Endothelial cell of umbilical vein (primary cell): ENCODE data around the gene ZNF609. TPM values are rescaled to one million over a fixed set of nuclear protein-coding genes. Genes with fewer than 3 reads are reported as not detected.

Experiments used
- BruUV-seq: library from RNA; stranded (reverse); fragments of 400-500 nt; replicated peaks from 2 replicates; lab custom pipeline; 2021; lab: Mats Ljungman, UMichigan
- CTCF ChIA-PET: fragments of 300-600, 350-600 bp; sonication (Branson Sonifier 250); formaldehyde crosslinking; loops from one replicate; lab custom pipeline; 2021; ENCODE audit warnings: antibody characterized with exemption, inconsistent platforms; lab: Charles Lee
- POLR2A ChIA-PET: fragments of 300-600, 350-600 bp; sonication (Branson Sonifier 250); formaldehyde crosslinking; loops from one replicate; lab custom pipeline; 2021; ENCODE audit warnings: antibody characterized with exemption, inconsistent platforms; lab: Charles Lee
- DNase-seq: peaks from one replicate; pipeline ENCODE4 v3.0.0-alpha.2; 2011; ENCODE audit warnings: low read depth, low spot score
- FAIRE-seq: peaks from 2 replicates; lab custom pipeline; 2011; peaks lifted over from hg19 to GRCh38; lab: Jason Lieb, UNC
- H2AFZ ChIP-seq: 2 replicates; pipeline ENCODE4 v1.6.0; 2012; ENCODE audit warnings: low read depth, low read length, control low read depth, inconsistent platforms
- H3K27ac ChIP-seq: 2 replicates; pipeline ENCODE4 v1.5.1; 2011; ENCODE audit warnings: low read depth, mild to moderate bottlenecking, control low read depth, low read length, moderate library complexity; ENCODE audit not compliant: insufficient read depth
- H3K27me3 ChIP-seq, 2 experiments: 2 replicates each; pipeline versions ENCODE4 v1.6.0 to v1.6.1; 2011; ENCODE audit warnings: low read length in 2 of 2, mixed read lengths in 1 of 2; ENCODE audit not compliant: control insufficient read depth in 2 of 2, insufficient read depth in 2 of 2
- H3K36me3 ChIP-seq, 2 experiments: 2 replicates in 1 of 2; 3 replicates in 1 of 2; pipeline ENCODE4 v1.5.1; 2011; ENCODE audit warnings: low read length in 2 of 2, mild to moderate bottlenecking in 1 of 2, moderate library complexity in 1 of 2; ENCODE audit not compliant: control insufficient read depth in 2 of 2, insufficient read depth in 2 of 2; ENCODE audit errors: extremely low read depth in 1 of 2
- H3K4me1 ChIP-seq: 3 replicates; pipeline ENCODE4 v1.5.1; 2011; ENCODE audit warnings: mild to moderate bottlenecking, low read length; ENCODE audit not compliant: control insufficient read depth, insufficient read depth; ENCODE audit errors: extremely low read depth
- H3K4me2 ChIP-seq: 2 replicates; pipeline ENCODE4 v1.6.1; 2011; ENCODE audit warnings: low read length, control low read depth, mixed read lengths; ENCODE audit not compliant: insufficient read depth
- H3K4me3 ChIP-seq, 3 experiments: fragments of 200-600 bp in 1 of 3; sonication (generic), shearing (Covaris generic) in 1 of 3; replicated peaks in 1 of 3; 2 replicates each; pipeline ENCODE4 v1.5.1; 2011 to 2016; ENCODE audit warnings: control low read depth in 3 of 3, low read length in 3 of 3, mild to moderate bottlenecking in 2 of 3, inconsistent platforms in 1 of 3, low read depth in 1 of 3, moderate library complexity in 1 of 3; ENCODE audit not compliant: insufficient read depth in 1 of 3
- H3K79me2 ChIP-seq: 2 replicates; pipeline ENCODE4 v1.6.0; 2012; ENCODE audit warnings: low read length, inconsistent platforms; ENCODE audit not compliant: control insufficient read depth, insufficient read depth
- H3K9ac ChIP-seq: replicated peaks from 2 replicates; pipeline ENCODE3; 2011; ENCODE audit warnings: low read length, control low read depth; ENCODE audit not compliant: insufficient read depth; ENCODE audit errors: extremely low read depth
- H3K9me1 ChIP-seq: replicated peaks from 3 replicates; pipeline ENCODE4 v1.6.0; 2011; ENCODE audit warnings: mild to moderate bottlenecking, low read length; ENCODE audit not compliant: control insufficient read depth, insufficient read depth; ENCODE audit errors: extremely low read depth
- H3K9me3 ChIP-seq: replicated peaks from 2 replicates; pipeline ENCODE4 v1.5.1; 2012; ENCODE audit warnings: low read length, inconsistent platforms; ENCODE audit not compliant: control insufficient read depth, insufficient read depth
- H4K20me1 ChIP-seq: replicated peaks from 2 replicates; pipeline ENCODE3; 2011; ENCODE audit warnings: mild to moderate bottlenecking, low read length; ENCODE audit not compliant: control insufficient read depth, insufficient read depth; ENCODE audit errors: extremely low read depth
- CTCF ChIP-seq, 2 donors: IDR thresholded peaks; 1 replicate in 1 of 2; 2 replicates in 1 of 2; pipeline ENCODE4 v1.5.1; 2011; ENCODE audit warnings: low read length in 2 of 2, mild to moderate bottlenecking in 2 of 2, moderate library complexity in 2 of 2, control low read depth in 1 of 2, inconsistent platforms in 1 of 2, low read depth in 1 of 2; ENCODE audit not compliant: insufficient read depth in 1 of 2; ENCODE audit errors: extremely low read depth in 1 of 2
- EZH2 ChIP-seq: IDR thresholded peaks from 2 replicates; pipeline ENCODE4 v1.6.1; 2012; ENCODE audit warnings: borderline replicate concordance, low read depth, mild to moderate bottlenecking, moderate library complexity, low read length, inconsistent platforms; ENCODE audit not compliant: severe bottlenecking
- FOS ChIP-seq: IDR thresholded peaks from 2 replicates; pipeline ENCODE4 v1.6.1; 2011; ENCODE audit warnings: mild to moderate bottlenecking, low read length, moderate library complexity, borderline replicate concordance; ENCODE audit not compliant: insufficient read depth
- GATA2 ChIP-seq: IDR thresholded peaks from 2 replicates; pipeline ENCODE4 v1.7.0; 2011; ENCODE audit warnings: low read depth, mild to moderate bottlenecking, moderate library complexity, mixed read lengths, low read length; ENCODE audit not compliant: insufficient read length, insufficient read depth
- JUN ChIP-seq: IDR thresholded peaks from 2 replicates; pipeline ENCODE4 v1.6.1; 2011; ENCODE audit warnings: borderline replicate concordance, low read depth; ENCODE audit not compliant: insufficient read length, insufficient read depth
- MAX ChIP-seq: IDR thresholded peaks from 2 replicates; pipeline ENCODE4 v1.6.1; 2011; ENCODE audit not compliant: insufficient read depth, insufficient read length
- MYC ChIP-seq: IDR thresholded peaks from one replicate; pipeline ENCODE4 v1.6.1; 2011; ENCODE audit warnings: mild to moderate bottlenecking, low read depth, low read length
- POLR2A ChIP-seq: IDR thresholded peaks from 2 replicates; pipeline ENCODE4 v1.6.1; 2012; ENCODE audit warnings: low read depth, mild to moderate bottlenecking, control low read depth, low read length
- POLR2AphosphoS5 ChIP-seq: IDR thresholded peaks from 2 replicates; pipeline ENCODE4 v1.6.1; 2012; ENCODE audit warnings: low read depth, mild to moderate bottlenecking, control low read depth, low read length, moderate library complexity; ENCODE audit not compliant: insufficient read depth
- dilution Hi-C: fragments of 300-500 bp; cut with MboI; formaldehyde crosslinking; loops from one replicate; pipeline ENCODE4 v1.15.0; 2019; ENCODE audit warnings: low sequenced_read_pairs; ENCODE audit not compliant: extremely low pct_ligation_motif_present
- intact Hi-C: fragments of 100-400 bp; cut with micrococcal nuclease; formaldehyde crosslinking; loops from one replicate; pipeline ENCODE4 v1.10.0; 2022
- polyA plus RNA-seq, 4 experiments: library from polyadenylated mRNA; depleted of rRNA in 3 of 4; stranded (reverse) in 3 of 4; unstranded in 1 of 4; fragments of >200 nt; gene quantifications; 2 replicates each; pipeline versions ENCODE4 v1.2.1 to v1.2.3, GENCODE V29; 2011 to 2012; ENCODE audit warnings: missing spikeins in 1 of 4
- total RNA-seq: library from RNA; stranded (reverse); gene quantifications from 2 replicates; pipeline ENCODE4 v1.2.3, GENCODE V29; 2021

ZNF609 gene
- total and polyA plus RNA-seq, 2 donors (not counting 3 experiments of a cell fraction or from before 2014, with no cell fraction given), result 18.2 to 49.6 TPM

- BruUV-seq, result no TSS peak
- Histone ChIP-seq H4K20me1 (peaks cover 11% of the 10 kb centered on the region), H3K4me1 (no peaks in the 10 kb centered on the region), H3K27ac (no peak overlapping the region), H3K79me2 (peaks cover 68% of the 10 kb centered on the region), H3K9me1 (no peaks in the 10 kb centered on the region), H3K4me3 (no peak overlapping the region), H3K4me2 (no peak overlapping the region), H3K9me3 (no peaks in the 10 kb centered on the region), H3K9ac (no peak overlapping the region), H2AFZ (no peak overlapping the region), H3K27me3 (no peaks in the 10 kb centered on the region), H3K36me3 (no peaks in the 10 kb centered on the region)
- DNase-seq (no peak), FAIRE-seq (peak; percentile 46)
- intact Hi-C loops (no loop called here), dilution Hi-C loops (no loop called here)
- ChIA-PET CTCF (interaction anchor here (0.6 to 0.7 kb wide), 2 partner anchors 79 to 123 kb away, joined by 3 read pairs; no protein-coding TSS in a partner anchor), POLR2A (interaction anchor here (0.7 kb wide), 1 partner anchor 91 kb away, joined by 5 read pairs; no protein-coding TSS in a partner anchor)
- no peak for TF ChIP-seq POLR2A
- no peak for TF ChIP-seq MAX
- TF ChIP-seq GATA2, result no peak
- TF ChIP-seq JUN, result no peak
- TF ChIP-seq FOS, result no peak
- no peak for TF ChIP-seq EZH2
- TF ChIP-seq MYC, result no peak
- no peak for TF ChIP-seq POLR2AphosphoS5
- no peak for TF ChIP-seq CTCF (IDR thresholded peaks at IDR 0.05; ENCODE audit: extremely low read depth in 1 of 2, insufficient read depth in 1 of 2, low read depth in 1 of 2, low read length in 2 of 2)
Measured at GRCh38 chr15:64574301-64575017, 114.1 kb downstream of the ZNF609 start.
